Left cardiac atrium (tissue), 4 donors: Measurements from ENCODE around the gene DTX4. TPM values are rescaled to one million over a fixed set of nuclear protein-coding genes. Genes with fewer than 3 reads are reported as not detected.

Experiments
- ATAC-seq, 2 donors: fragments of 200-7000 bp; cut with Tn5 transposase; one replicate each; pipeline ENCODE4 v1.9.1; 2020; ENCODE audit warnings: mild to moderate bottlenecking in 2 of 2, moderate library complexity in 2 of 2
- DNase-seq: peaks from one replicate; pipeline ENCODE4 v3.0.0-alpha.2; 2020
- intact Hi-C, 2 donors: fragments of 100-400 bp; cut with DNase I; formaldehyde crosslinking; loops; one replicate each; pipeline versions ENCODE4 v1.14.1 to v1.15.1; 2022 to 2023
- total RNA-seq, 2 donors: library from RNA; stranded (reverse); fragmentation: NEBNext Ultra II Directional; extraction: Animal tissue kit (Norgen Biotek cat#: 25700); gene quantifications; one replicate each; pipeline ENCODE4 v1.2.1, GENCODE V29; 2021
- donor health status: DM: no; HTN: yes; CAD: no.
- donor health status: DM: no; HTN: yes; CAD: no; lungs with severe emphysema.
- donor health status: DM: yes; HTN: yes; CAD: no.
- donor health status: Dilated cardiomyopathy.

Gene DTX4
- total RNA-seq, 2 donors from 2014 or later = 3.6 to 5.0 TPM

GRCh38 chr11:59185386-59185945, 13.5 kb downstream of the DTX4 start:
- no peak for ATAC-seq
- intact Hi-C loops = no loop called here
- DNase-seq = no peak

- no peak for ATAC-seq
- intact Hi-C loops = no loop called here
- DNase-seq = no peak
Measured at GRCh38 chr11:59186130-59186594, 14.2 kb downstream of the DTX4 start.

- intact Hi-C loops = no loop called here
- no peak for DNase-seq
- peak in 1 of 2 donors; percentile 18 for ATAC-seq
Measured at GRCh38 chr11:59187035-59187434, 15.1 kb downstream of the DTX4 start.

- DNase-seq (peak; percentile 76), ATAC-seq (peak; percentile 85 to 89)
- intact Hi-C loops = no loop called here
Measured at GRCh38 chr11:59187587-59187986, 15.7 kb downstream of the DTX4 start.

GRCh38 chr11:59188954-59189353, 17.0 kb downstream of the DTX4 start:
- ATAC-seq = no peak
- no peak for DNase-seq
- intact Hi-C loops = no loop called here

GRCh38 chr11:59189986-59190385, 18.1 kb downstream of the DTX4 start:
- intact Hi-C loops = loop anchor here in 1 of 2 donors (10.0 kb wide), 1 partner anchor 245 kb away; the partner anchor contains the start of gene OR5A1
- DNase-seq = no peak
- peak in 1 of 2 donors; percentile 32 for ATAC-seq

- ATAC-seq = no peak
- intact Hi-C loops = loop anchor here in 1 of 2 donors (10.0 kb wide), 1 partner anchor 244 kb away; the partner anchor contains the start of gene OR5A1
- no peak for DNase-seq
Measured at GRCh38 chr11:59191095-59191494, 19.2 kb downstream of the DTX4 start.

- no peak for ATAC-seq
- DNase-seq = no peak
- intact Hi-C loops = loop anchor here in 1 of 2 donors (10.0 kb wide), 1 partner anchor 243 kb away; the partner anchor contains the start of gene OR5A1
Measured at GRCh38 chr11:59191890-59192289, 20.0 kb downstream of the DTX4 start.

- ATAC-seq = no peak
- intact Hi-C loops = loop anchor here in 1 of 2 donors (10.0 kb wide), 1 partner anchor 242 kb away; the partner anchor contains the start of gene OR5A1
- DNase-seq = no peak
Measured at GRCh38 chr11:59192446-59193020, 20.6 kb downstream of the DTX4 start.

- DNase-seq (no peak), ATAC-seq (no peak)
- intact Hi-C loops = loop anchor here in 1 of 2 donors (10.0 kb wide), 1 partner anchor 241 kb away; the partner anchor contains the start of gene OR5A1
Measured at GRCh38 chr11:59193587-59194130, 21.7 kb downstream of the DTX4 start.

GRCh38 chr11:59195586-59195985, 23.7 kb downstream of the DTX4 start:
- ATAC-seq (no peak), DNase-seq (no peak)
- intact Hi-C loops = loop anchor here in 1 of 2 donors (10.0 kb wide), 1 partner anchor 239 kb away; the partner anchor contains the start of gene OR5A1

GRCh38 chr11:59196777-59197176, 24.8 kb downstream of the DTX4 start:
- no peak for DNase-seq
- intact Hi-C loops = loop anchor here in 1 of 2 donors (10.0 kb wide), 1 partner anchor 238 kb away; the partner anchor contains the start of gene OR5A1
- no peak for ATAC-seq

GRCh38 chr11:59197991-59198390, 26.1 kb downstream of the DTX4 start:
- DNase-seq (peak; percentile 80), ATAC-seq (peak; percentile 84 to 95)
- intact Hi-C loops = loop anchor here in 1 of 2 donors (10.0 kb wide), 1 partner anchor 237 kb away; the partner anchor contains the start of gene OR5A1

- DNase-seq (no peak), ATAC-seq (no peak)
- intact Hi-C loops = loop anchor here in 1 of 2 donors (10.0 kb wide), 1 partner anchor 236 kb away; the partner anchor contains the start of gene OR5A1
Measured at GRCh38 chr11:59198726-59199125, 26.8 kb downstream of the DTX4 start.

GRCh38 chr11:59199546-59200422, 27.9 kb downstream of the DTX4 start:
- DNase-seq (no peak), ATAC-seq (no peak)
- intact Hi-C loops = loop anchor here in 1 of 2 donors (10.0 kb wide), 1 partner anchor 235 kb away; the partner anchor contains the start of gene OR5A1

- intact Hi-C loops = no loop called here
- DNase-seq (no peak), ATAC-seq (no peak)
Measured at GRCh38 chr11:59200423-59200746, 28.5 kb downstream of the DTX4 start.

GRCh38 chr11:59201353-59201752, 29.4 kb downstream of the DTX4 start:
- intact Hi-C loops = no loop called here

GRCh38 chr11:59204746-59205145, 32.8 kb downstream of the DTX4 start:
- ATAC-seq = no peak
- DNase-seq = no peak
- intact Hi-C loops = loop anchor here (5.0 kb wide), 2 partner anchors 32 to 83 kb away; partner anchors contain the start of gene DTX4 (in 1 of the 2)

More at GRCh38 chr11:59201353-59201752, 29.4 kb downstream of the DTX4 start:
- ATAC-seq (no peak), DNase-seq (no peak)

- intact Hi-C loops = loop anchor here (5.0 kb wide), 2 partner anchors 33 to 82 kb away; partner anchors contain the start of gene DTX4 (in 1 of the 2)
- ATAC-seq (no peak), DNase-seq (no peak)
Measured at GRCh38 chr11:59205648-59206047, 33.7 kb downstream of the DTX4 start.
